Tibial nerve (tissue), 3 donors: ENCODE data around the gene RPL36.

Experiments used
- POLR2A ChIP-seq, 2 donors: fragments of 450-650 bp; IDR thresholded peaks; one replicate each; pipeline ENCODE4 v1.6.1; 2017; ENCODE audit warnings: antibody characterized with exemption in 2 of 2, mild to moderate bottlenecking in 2 of 2, moderate library complexity in 2 of 2
- TF ChIP-seq, protein P1 (sequence below), 5 experiments: fragments of 200-600 bp in 3 of 5; fragments of 450-650 bp in 2 of 5; sonication (generic) in 3 of 5; IDR thresholded peaks; one replicate each; pipeline ENCODE4 v1.5.1; 2016 to 2019; ENCODE audit warnings: antibody characterized with exemption in 5 of 5, mild to moderate bottlenecking in 3 of 5, moderate library complexity in 2 of 5

DNA sequence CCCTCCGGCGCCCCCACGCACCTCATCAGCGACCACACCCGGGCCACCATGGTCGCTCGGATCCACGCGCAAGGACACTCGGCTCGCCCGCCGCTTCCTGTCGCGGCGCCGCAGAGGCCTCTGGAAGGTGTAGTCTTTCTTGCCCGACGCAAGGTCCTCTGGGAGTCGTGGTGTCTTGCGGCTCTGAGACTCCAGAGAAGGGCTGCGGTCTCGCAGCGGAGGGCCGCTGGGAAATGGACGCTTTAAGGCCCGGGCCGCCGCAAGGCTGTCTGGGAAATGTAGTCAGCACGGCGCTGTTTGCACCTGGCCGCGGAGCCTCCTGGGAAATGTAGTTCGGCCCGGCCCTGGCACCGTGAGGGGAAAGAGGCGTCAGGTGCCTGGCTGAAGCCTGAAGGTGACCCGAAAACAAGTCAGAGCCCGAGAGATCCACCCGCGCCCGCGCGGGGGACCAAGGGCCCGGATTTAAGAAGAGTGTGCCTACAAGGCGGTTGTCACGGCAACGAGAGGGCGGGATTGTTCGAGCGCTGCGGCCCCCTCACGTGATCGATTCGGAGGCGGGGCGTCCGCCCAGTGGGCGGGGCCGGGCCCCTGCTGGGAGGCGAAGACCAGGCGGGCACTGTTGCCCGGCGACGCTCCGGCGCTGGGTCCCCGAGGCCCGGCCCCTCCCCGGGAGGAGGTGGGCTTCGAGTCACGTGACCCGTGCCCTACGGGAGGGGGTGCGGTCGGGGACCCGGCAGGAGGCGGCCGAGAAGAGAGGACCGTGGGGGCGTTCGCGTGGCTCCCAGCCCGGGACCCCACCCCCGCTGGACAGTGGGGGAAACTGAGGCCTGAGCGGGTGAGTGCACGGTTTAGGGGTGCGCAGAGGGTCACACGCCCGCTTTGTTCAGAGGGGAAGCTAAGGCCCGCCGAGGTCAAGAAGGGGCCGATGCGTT lies 9.4 kb upstream of the RPL36 start, which contains the start of the genes HSD11B1L and MICOS13:
- TF ChIP-seq, protein P1, sequence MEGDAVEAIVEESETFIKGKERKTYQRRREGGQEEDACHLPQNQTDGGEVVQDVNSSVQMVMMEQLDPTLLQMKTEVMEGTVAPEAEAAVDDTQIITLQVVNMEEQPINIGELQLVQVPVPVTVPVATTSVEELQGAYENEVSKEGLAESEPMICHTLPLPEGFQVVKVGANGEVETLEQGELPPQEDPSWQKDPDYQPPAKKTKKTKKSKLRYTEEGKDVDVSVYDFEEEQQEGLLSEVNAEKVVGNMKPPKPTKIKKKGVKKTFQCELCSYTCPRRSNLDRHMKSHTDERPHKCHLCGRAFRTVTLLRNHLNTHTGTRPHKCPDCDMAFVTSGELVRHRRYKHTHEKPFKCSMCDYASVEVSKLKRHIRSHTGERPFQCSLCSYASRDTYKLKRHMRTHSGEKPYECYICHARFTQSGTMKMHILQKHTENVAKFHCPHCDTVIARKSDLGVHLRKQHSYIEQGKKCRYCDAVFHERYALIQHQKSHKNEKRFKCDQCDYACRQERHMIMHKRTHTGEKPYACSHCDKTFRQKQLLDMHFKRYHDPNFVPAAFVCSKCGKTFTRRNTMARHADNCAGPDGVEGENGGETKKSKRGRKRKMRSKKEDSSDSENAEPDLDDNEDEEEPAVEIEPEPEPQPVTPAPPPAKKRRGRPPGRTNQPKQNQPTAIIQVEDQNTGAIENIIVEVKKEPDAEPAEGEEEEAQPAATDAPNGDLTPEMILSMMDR (IDR thresholded peaks at IDR 0.05), result peak in 1 of 5 experiments; percentile 47
- peak in 1 of 2 donors; percentile 46 for TF ChIP-seq POLR2A (IDR thresholded peaks at IDR 0.05)
